GM23248 (cell line): ENCODE measurements around the gene TMEM52B.

Experiments
- EZH2 ChIP-seq: fragments of 200-600 bp; sonication (generic); IDR thresholded peaks from 2 replicates; pipeline ENCODE4 v1.6.1; 2018; ENCODE audit warnings: antibody characterized with exemption, mild to moderate bottlenecking; ENCODE audit not compliant: insufficient read depth, poor library complexity, severe bottlenecking
- EZH2phosphoT487 ChIP-seq: fragments of 200-600 bp; sonication (generic); IDR thresholded peaks from 2 replicates; pipeline ENCODE4 v1.6.1; 2018; ENCODE audit warnings: antibody characterized with exemption, moderate library complexity, mild to moderate bottlenecking, low read depth; ENCODE audit not compliant: insufficient read depth

GRCh38 chr12:10151621-10152020 is 27.2 kb upstream of the TMEM52B start:
- no peak for TF ChIP-seq EZH2
- TF ChIP-seq EZH2phosphoT487: no peak
